Common myeloid progenitor, CD34-positive (primary cell): ENCODE measurements around the gene C9orf153.

Experiments
- CTCF ChIA-PET: fragments of 350-600 bp; sonication (Branson Sonifier 250); formaldehyde crosslinking; loops from one replicate; lab custom pipeline; 2021; ENCODE audit warnings: antibody characterized with exemption; lab: Charles Lee
- POLR2A ChIA-PET: fragments of 350-600 bp; sonication (Branson Sonifier 250); formaldehyde crosslinking; loops from one replicate; lab custom pipeline; 2021; ENCODE audit warnings: antibody characterized with exemption; lab: Charles Lee
- DNase-seq, 3 donors: peaks; one replicate each; pipeline versions ENCODE4 v3.0.0 to v3.0.0-alpha.2; 2013
- H3K27ac ChIP-seq, 2 experiments: 1 replicate in 1 of 2; 2 replicates in 1 of 2; pipeline ENCODE4 v1.7.0; 2013; ENCODE audit warnings: inconsistent platforms in 2 of 2, low read length in 2 of 2, mild to moderate bottlenecking in 2 of 2, low read depth in 1 of 2, moderate library complexity in 1 of 2; ENCODE audit not compliant: severe bottlenecking in 2 of 2, insufficient read depth in 1 of 2, poor library complexity in 1 of 2
- H3K27me3 ChIP-seq, 5 experiments: replicated peaks in 2 of 5; 1 replicate in 3 of 5; 2 replicates in 2 of 5; pipeline versions ENCODE4 v1.6.1 to v1.7.0; 2013; ENCODE audit warnings: low read length in 4 of 5, mild to moderate bottlenecking in 2 of 5, moderate library complexity in 2 of 5, inconsistent platforms in 1 of 5; ENCODE audit not compliant: insufficient read depth in 5 of 5, control insufficient read depth in 4 of 5
- H3K36me3 ChIP-seq, 4 experiments: 1 replicate in 2 of 4; 2 replicates in 2 of 4; pipeline versions ENCODE4 v1.6.1 to v1.7.0; 2013; ENCODE audit warnings: low read length in 3 of 4, control low read depth in 1 of 4, mild to moderate bottlenecking in 1 of 4; ENCODE audit not compliant: control insufficient read depth in 4 of 4, insufficient read depth in 4 of 4
- H3K4me1 ChIP-seq, 4 experiments: 1 replicate in 3 of 4; 2 replicates in 1 of 4; pipeline versions ENCODE4 v1.6.1 to v1.7.1; 2013; ENCODE audit warnings: low read length in 3 of 4, mild to moderate bottlenecking in 3 of 4, control low read depth in 1 of 4, inconsistent platforms in 1 of 4, moderate library complexity in 1 of 4; ENCODE audit not compliant: control insufficient read depth in 4 of 4, insufficient read depth in 4 of 4; ENCODE audit errors: control extremely low read depth in 1 of 4
- H3K4me3 ChIP-seq, 7 experiments: 1 replicate in 4 of 7; 2 replicates in 3 of 7; pipeline versions ENCODE4 v1.5.1 to v1.7.0; 2013; ENCODE audit warnings: mild to moderate bottlenecking in 7 of 7, low read length in 6 of 7, moderate library complexity in 6 of 7, inconsistent platforms in 2 of 7, low read depth in 2 of 7, control low read depth in 1 of 7; ENCODE audit not compliant: insufficient read depth in 4 of 7, control insufficient read depth in 1 of 7; ENCODE audit errors: extremely low read depth in 1 of 7
- H3K9me3 ChIP-seq, 5 experiments: 1 replicate in 4 of 5; 2 replicates in 1 of 5; pipeline versions ENCODE4 v1.6.1 to v1.7.1; 2013; ENCODE audit warnings: low read length in 4 of 5, mild to moderate bottlenecking in 2 of 5, inconsistent platforms in 1 of 5, low read depth in 1 of 5, moderate library complexity in 1 of 5; ENCODE audit not compliant: control insufficient read depth in 4 of 5, insufficient read depth in 2 of 5; ENCODE audit errors: control extremely low read depth in 1 of 5
- WGBS: methylation state at CpG from one replicate; pipeline ENCODE4 v1.1.5; 2013; ENCODE audit not compliant: insufficient coverage; 5-methylcytosine and 5-hydroxymethylcytosine counted together

C9orf153 gene

DNA sequence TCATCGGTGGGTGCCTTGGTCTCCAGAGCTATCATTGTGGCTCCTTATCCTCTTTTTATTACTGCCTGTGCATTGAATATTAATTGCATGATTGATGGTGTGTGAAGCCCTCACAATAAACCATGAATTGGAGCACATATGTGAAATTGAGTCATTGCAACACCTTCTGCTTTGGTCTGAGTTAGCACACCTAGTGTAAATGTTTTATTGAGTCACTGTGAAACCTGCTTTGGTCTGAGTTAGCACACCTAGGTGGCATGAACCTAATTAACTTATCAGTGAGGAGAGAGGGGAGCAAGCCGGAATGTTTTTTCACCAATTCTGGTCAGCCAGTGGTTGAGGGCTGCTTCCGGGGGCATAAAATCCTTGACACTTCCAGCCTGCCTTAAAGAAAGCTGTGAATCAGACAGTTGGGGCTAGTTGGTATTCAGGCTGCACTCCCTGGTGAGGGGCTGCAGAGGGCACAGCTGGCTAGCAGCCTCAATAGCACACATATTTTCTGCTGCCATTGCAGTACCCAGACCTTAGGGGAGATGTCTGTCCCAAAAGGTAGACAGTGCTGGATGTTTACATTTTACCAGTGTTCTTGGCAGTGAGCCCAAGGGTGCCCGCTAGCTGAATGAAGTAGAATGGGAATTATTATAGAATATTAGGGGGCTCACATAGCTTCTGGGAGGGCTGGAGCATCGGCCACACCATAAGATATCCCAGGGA lies 83.6 kb downstream of the C9orf153 start:
- no peak overlapping the region for H3K4me3 ChIP-seq
- CTCF ChIA-PET = no interaction called here

DNA sequence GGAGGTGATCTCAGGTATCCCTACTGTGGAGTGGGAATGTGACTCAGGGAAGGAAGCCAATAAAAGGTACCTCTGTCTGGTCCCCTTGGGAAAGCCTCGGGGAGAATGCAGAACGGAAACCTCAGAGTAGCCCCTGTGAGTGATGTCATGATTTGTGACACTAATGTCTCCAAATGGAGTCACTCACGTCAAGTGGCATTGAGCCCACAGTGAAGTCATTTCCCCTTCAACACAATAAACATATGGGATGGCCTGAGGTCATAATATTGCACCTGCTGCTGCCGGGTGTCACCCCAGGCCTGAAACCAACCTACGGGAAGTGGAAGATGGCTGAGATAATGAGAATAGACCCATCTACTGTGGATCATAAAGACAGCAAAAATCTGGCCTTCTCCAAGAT lies 84.2 kb downstream of the C9orf153 start:
- POLR2A ChIA-PET = no interaction called here
- Histone ChIP-seq H3K36me3 (no peaks in the 10 kb centered on the region), H3K4me1 (no peaks in the 10 kb centered on the region), H3K27ac (no peak overlapping the region), H3K4me3 (no peak overlapping the region), H3K27me3 (no peaks in the 10 kb centered on the region), H3K9me3 (no peaks in the 10 kb centered on the region)
- WGBS = 100% methylated on average over 2 of the region's 5 CpGs
- DNase-seq = no peak
- CTCF ChIA-PET = no interaction called here

More for the DNA sequence above, 83.6 kb downstream of the C9orf153 start:
- H3K27me3 ChIP-seq = no peaks in the 10 kb centered on the region
- H3K27ac ChIP-seq = no peak overlapping the region
- POLR2A ChIA-PET = no interaction called here
- WGBS = 71% methylated on average over 2 of the region's 5 CpGs
- no peaks in the 10 kb centered on the region for H3K9me3 ChIP-seq
- H3K4me1 ChIP-seq = no peaks in the 10 kb centered on the region
- no peak for DNase-seq
- no peaks in the 10 kb centered on the region for H3K36me3 ChIP-seq
